Ascending aorta (tissue), 2 donors: ENCODE measurements around the gene IGLON5. TPM values are rescaled to one million over a fixed set of nuclear protein-coding genes. Genes with fewer than 3 reads are reported as not detected.

Experiments
- DNase-seq, 2 donors: peaks; one replicate each; pipeline ENCODE4 v3.0.0-alpha.2; 2019; ENCODE audit warnings: low spot score in 2 of 2
- H3K27ac ChIP-seq, 2 donors: fragments of 200-600 bp; sonication (generic); one replicate each; pipeline ENCODE4 v1.5.1; 2016 to 2017; ENCODE audit warnings: mild to moderate bottlenecking in 1 of 2
- H3K27me3 ChIP-seq: fragments of 200-600 bp; sonication (generic); one replicate; pipeline ENCODE4 v1.5.1; 2017
- H3K36me3 ChIP-seq, 2 donors: fragments of 200-600 bp; sonication (generic); one replicate each; pipeline ENCODE4 v1.5.1; 2016
- H3K4me1 ChIP-seq, 2 donors: fragments of 200-600 bp; sonication (generic); one replicate each; pipeline ENCODE4 v1.5.1; 2016 to 2017; ENCODE audit warnings: mild to moderate bottlenecking in 1 of 2
- H3K4me3 ChIP-seq, 2 donors: fragments of 200-600 bp; sonication (generic); one replicate each; pipeline ENCODE4 v1.5.1; 2016 to 2017; ENCODE audit warnings: mild to moderate bottlenecking in 1 of 2
- H3K9me3 ChIP-seq, 2 donors: fragments of 200-600 bp; sonication (generic); one replicate each; pipeline ENCODE4 v1.5.1; 2016
- CTCF ChIP-seq, 3 experiments: fragments of 200-600 bp in 2 of 3; fragments of 450-650 bp in 1 of 3; sonication (generic) in 2 of 3; IDR thresholded peaks; one replicate each; pipeline ENCODE4 v1.5.1; 2016 to 2019; ENCODE audit warnings: antibody characterized with exemption in 3 of 3, mild to moderate bottlenecking in 1 of 3, moderate library complexity in 1 of 3
- intact Hi-C: fragments of 100-400 bp; cut with DNase I; formaldehyde crosslinking; loops from one replicate; pipeline ENCODE4 v1.15.1; 2023
- total RNA-seq: library from RNA; depleted of rRNA; stranded (reverse); fragments of >200 nt; gene quantifications from one replicate; pipeline ENCODE4 v1.1.0, GENCODE V29; 2016

Gene IGLON5
- total RNA-seq, 1 donor from 2014 or later = 4.9 TPM

DNA sequence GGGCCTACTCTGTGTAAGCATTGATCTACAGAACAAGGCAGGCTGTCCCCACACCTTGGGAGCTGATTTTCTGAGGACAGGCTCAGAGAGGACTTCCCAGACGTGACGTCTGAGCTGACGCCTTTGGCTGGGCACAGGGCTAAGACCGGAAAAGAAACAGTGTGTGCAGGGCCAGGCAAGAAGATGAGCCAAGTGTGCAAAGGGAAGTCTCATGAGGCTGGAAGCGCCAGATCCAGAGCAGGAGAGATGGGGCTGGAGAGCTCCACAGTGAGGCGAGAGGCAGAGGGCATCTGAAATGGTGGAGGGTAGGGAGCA lies 12.7 kb downstream of the IGLON5 start:
- Histone ChIP-seq H3K36me3 (no peaks in the 10 kb centered on the region), H3K9me3 (no peaks in the 10 kb centered on the region), H3K4me3 (no peak overlapping the region), H3K27ac (no peak overlapping the region), H3K4me1 (peaks cover 0 to 3% of the 10 kb centered on the region in 2 donors), H3K27me3 (no peaks in the 10 kb centered on the region)
- DNase-seq = no peak
- intact Hi-C loops = no loop called here
- TF ChIP-seq CTCF (IDR thresholded peaks at IDR 0.05) = no peak

- Histone ChIP-seq H3K4me1 (peaks cover 0 to 3% of the 10 kb centered on the region in 2 donors), H3K9me3 (no peaks in the 10 kb centered on the region), H3K36me3 (no peaks in the 10 kb centered on the region), H3K27ac (no peak overlapping the region), H3K27me3 (no peaks in the 10 kb centered on the region), H3K4me3 (no peak overlapping the region)
- TF ChIP-seq CTCF (IDR thresholded peaks at IDR 0.05) = no peak
- intact Hi-C loops = no loop called here
- no peak for DNase-seq
Measured at GRCh38 chr19:51325161-51325976, 13.9 kb downstream of the IGLON5 start.

DNA sequence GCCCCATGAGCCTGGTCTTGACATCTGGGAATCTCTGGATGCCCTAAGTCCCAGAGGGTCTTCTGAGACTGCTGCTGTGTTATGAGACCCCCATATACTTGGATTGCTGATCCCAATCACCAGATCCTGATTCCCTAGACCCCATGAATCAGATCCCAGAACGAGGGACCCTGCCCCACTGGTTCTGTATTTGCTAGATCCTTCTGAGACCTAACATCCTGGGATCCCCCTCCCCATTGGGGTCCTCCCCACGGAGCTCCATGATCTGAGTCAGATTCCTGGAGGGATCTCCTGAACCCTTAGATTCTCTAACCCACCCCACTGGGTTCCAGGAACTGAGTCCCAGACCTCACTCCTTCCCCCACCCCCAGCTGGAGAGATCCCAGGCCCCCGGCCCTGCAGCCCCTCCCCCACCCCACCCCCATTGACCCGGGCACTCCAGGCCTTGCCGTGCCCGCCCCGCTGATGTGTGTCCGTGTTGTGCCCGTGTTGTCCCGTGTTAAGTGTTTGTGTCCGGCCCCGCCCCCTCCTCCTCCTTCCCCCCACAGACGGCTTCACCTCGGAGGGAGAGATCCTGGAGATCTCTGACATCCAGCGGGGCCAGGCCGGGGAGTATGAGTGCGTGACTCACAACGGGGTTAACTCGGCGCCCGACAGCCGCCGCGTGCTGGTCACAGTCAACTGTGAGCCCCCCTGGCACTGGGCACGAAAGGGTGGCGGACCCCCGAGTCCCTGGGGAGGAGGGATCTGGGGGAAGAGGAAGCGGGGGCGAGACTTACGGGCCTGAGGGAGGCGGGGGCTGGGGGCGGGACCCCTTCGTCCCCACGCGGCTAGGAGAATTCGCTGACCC lies 15.0 kb downstream of the IGLON5 start:
- Histone ChIP-seq H3K9me3 (no peaks in the 10 kb centered on the region), H3K36me3 (no peaks in the 10 kb centered on the region), H3K4me1 (peaks cover 0 to 3% of the 10 kb centered on the region in 2 donors), H3K27ac (no peak overlapping the region), H3K27me3 (no peaks in the 10 kb centered on the region), H3K4me3 (no peak overlapping the region)
- TF ChIP-seq CTCF (IDR thresholded peaks at IDR 0.05) = no peak
- DNase-seq = no peak
- intact Hi-C loops = no loop called here

DNA sequence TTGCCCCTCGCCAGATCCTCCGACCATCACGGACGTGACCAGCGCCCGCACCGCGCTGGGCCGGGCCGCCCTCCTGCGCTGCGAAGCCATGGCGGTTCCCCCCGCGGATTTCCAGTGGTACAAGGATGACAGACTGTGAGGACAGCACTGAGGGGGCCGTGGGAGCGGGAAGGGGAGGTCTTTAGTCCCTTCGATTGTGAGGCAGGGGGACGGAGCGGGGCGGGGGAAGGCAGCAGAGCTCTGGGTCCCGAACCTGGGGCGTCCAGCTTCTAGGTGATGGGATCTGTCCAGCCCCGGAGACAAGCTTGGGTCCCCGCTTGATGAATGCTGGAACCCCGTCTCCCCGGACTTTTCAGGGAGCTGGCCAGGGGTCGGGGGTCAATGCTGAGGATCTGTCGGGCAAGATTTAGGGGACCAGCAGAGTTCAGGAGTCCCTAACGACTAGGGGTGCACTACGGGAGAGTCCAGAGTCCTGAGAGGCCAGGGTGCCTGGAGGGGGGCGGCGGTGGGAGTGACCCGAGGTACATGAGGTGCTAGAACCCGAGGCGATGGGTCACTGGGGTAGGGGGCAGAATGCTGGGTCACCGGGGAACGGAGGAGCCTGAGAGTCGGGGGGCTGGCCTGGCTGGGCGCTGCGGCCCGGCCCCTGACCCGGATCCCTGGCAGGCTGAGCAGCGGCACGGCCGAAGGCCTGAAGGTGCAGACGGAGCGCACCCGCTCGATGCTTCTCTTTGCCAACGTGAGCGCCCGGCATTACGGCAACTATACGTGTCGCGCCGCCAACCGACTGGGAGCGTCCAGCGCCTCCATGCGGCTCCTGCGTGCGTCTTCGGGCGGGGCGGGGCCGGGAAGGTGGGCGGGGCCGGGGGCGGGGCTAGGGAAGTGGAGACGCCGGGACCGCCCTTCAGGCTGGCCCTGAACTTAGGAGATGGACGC lies 15.9 kb downstream of the IGLON5 start:
- no peak for DNase-seq
- no peaks in the 10 kb centered on the region for H3K36me3 ChIP-seq
- no peaks in the 10 kb centered on the region for H3K27me3 ChIP-seq

More for the DNA sequence above, 15.9 kb downstream of the IGLON5 start:
- intact Hi-C loops = no loop called here
- no peak overlapping the region for H3K27ac ChIP-seq
- peaks cover 0 to 3% of the 10 kb centered on the region in 2 donors for H3K4me1 ChIP-seq
- H3K9me3 ChIP-seq = no peaks in the 10 kb centered on the region
- peak overlapping the region; percentile 24 to 41 for H3K4me3 ChIP-seq
- peak in 1 of 3 experiments; percentile 11 for TF ChIP-seq CTCF (IDR thresholded peaks at IDR 0.05)
